ENCODE results near the gene ECT2. TPM values are rescaled to one million over a fixed set of nuclear protein-coding genes. Genes with fewer than 3 reads are reported as not detected.

Gene ECT2
- total and polyA plus RNA-seq, 2 of the 8 experiments (the other 6 are each of a cell fraction or from before 2014, with no cell fraction given) = 19.5 to 88.7 TPM

GRCh38 chr3:172853921-172854666 is 103.6 kb downstream of the ECT2 start:
- Histone ChIP-seq H3K4me1 (replicated peaks in 1 of 4; ENCODE audit: control insufficient read depth in 3 of 4, insufficient read depth in 4 of 4, low read length in 3 of 4) (peaks cover 0 to 20% (median 14%) of the 10 kb centered on the region in 4 experiments; a peak in 4 of 7 replicates), H2AK5ac (ENCODE audit: low read depth, low read length) (no peak overlapping the region), H2BK20ac (ENCODE audit: low read length) (peak overlapping the region; percentile 49; the same call in 1 of the 2 replicates), H3K23me2 (ENCODE audit: low read depth, low read length) (no peaks in the 10 kb centered on the region), H3K23ac (ENCODE audit: insufficient read length) (no peak overlapping the region), H3K56ac (replicated peaks; ENCODE audit: insufficient read length, low read depth, low read length) (no peak overlapping the region), H4K5ac (ENCODE audit: insufficient read length, low read depth, low read length) (peak overlapping the region; percentile 60), H2BK120ac (replicated peaks; ENCODE audit: low read depth, low read length) (peak overlapping the region; percentile 34), H3K27me3 (replicated peaks in 1 of 4; ENCODE audit: control insufficient read depth in 3 of 4, extremely low read depth in 1 of 4, insufficient read depth in 3 of 4, low read length in 3 of 4) (peaks cover 0 to 3% (median 0%) of the 10 kb centered on the region in 4 experiments; a peak in 3 of 7 replicates), H2AFZ (ENCODE audit: low read length) (peak overlapping the region; percentile 17; the same call in 1 of the 2 replicates), H3K9ac (replicated peaks in 1 of 4; ENCODE audit: extremely low read depth in 1 of 4, low read depth in 3 of 4, low read length in 3 of 4) (no peak overlapping the region; a peak in 1 of 7 replicates), H3K18ac (ENCODE audit: extremely low read depth, low read length) (peak overlapping the region; percentile 25; the same call in 1 of the 2 replicates), H4K8ac (ENCODE audit: extremely low read depth, insufficient read depth, low read length) (no peak overlapping the region), H3K4ac (replicated peaks; ENCODE audit: insufficient read length, low read depth, low read length) (no peak overlapping the region), H3K14ac (ENCODE audit: insufficient read length) (no peak overlapping the region), H3K79me1 (ENCODE audit: low read depth, low read length) (no peaks in the 10 kb centered on the region), H3K79me2 (ENCODE audit: control insufficient read depth in 1 of 2, insufficient read depth in 2 of 2, low read length in 2 of 2) (no peaks in the 10 kb centered on the region), H4K20me1 (replicated peaks in 1 of 2; ENCODE audit: control insufficient read depth in 1 of 2, insufficient read depth in 2 of 2, low read length in 2 of 2) (no peaks in the 10 kb centered on the region), H4K91ac (replicated peaks; ENCODE audit: insufficient read length, low read length) (no peak overlapping the region), H3K27ac (ENCODE audit: low read depth, low read length) (peak overlapping the region; percentile 70), H2BK12ac (ENCODE audit: low read depth, low read length) (0 out of 2 replicates have a peak overlapping the region, but pooled peaks have one; percentile 13), H2BK5ac (ENCODE audit: low read depth, low read length) (peak overlapping the region; percentile 45; the same call in 1 of the 2 replicates), H3K4me2 (ENCODE audit: insufficient read depth in 1 of 2, low read depth in 2 of 2, low read length in 2 of 2) (peak overlapping the region; percentile 38 to 61), H3K36me3 (ENCODE audit: control insufficient read depth in 2 of 4, insufficient read depth in 4 of 4, low read length in 3 of 4) (no peaks in the 10 kb centered on the region), H2BK15ac (ENCODE audit: low read length) (no peak overlapping the region), H3K9me3 (ENCODE audit: insufficient read depth in 2 of 2, low read depth in 1 of 2, low read length in 1 of 2) (no peaks in the 10 kb centered on the region), H3K4me3 (ENCODE audit: extremely low read depth in 1 of 4, insufficient read depth in 2 of 4, low read depth in 3 of 4, low read length in 4 of 4) (peak overlapping the region in 1 of 4 experiments; percentile 44; a peak in 2 of 8 replicates)
- FAIRE-seq (peak; percentile 75), DNase-seq (ENCODE audit: low read depth in 1 of 2, low spot score in 2 of 2) (peak in 1 of 2 experiments; percentile 33)
- ChIA-PET CTCF (ENCODE audit: partially characterized antibody) (interaction anchor here (0.5 to 1.3 kb wide), 3 partner anchors 11 to 247 kb away, joined by 3 read pairs; no protein-coding TSS in a partner anchor), POLR2A (ENCODE audit: partially characterized antibody) (no interaction called here)
- 11% methylated on average over 3 of the region's 3 CpGs; no CpG with 5 or more reads in 1 of the 2 experiments for WGBS, 2 experiments (ENCODE audit: extremely low coverage in 1 of 2, insufficient coverage in 1 of 2, insufficient read length in 1 of 2, insufficient replicate concordance in 2 of 2, low coverage in 1 of 2, low lambda C conversion rate in 2 of 2, missing lambda C conversion rate in 1 of 2)
- TF ChIP-seq EP300 (IDR thresholded peaks at IDR 0.05; ENCODE audit: borderline replicate concordance in 1 of 2, low read depth in 2 of 2, low read length in 2 of 2) = no peak
- no peak for TF ChIP-seq SIN3A (conservative IDR thresholded peaks at IDR 0.05 in 1 of 2, IDR thresholded peaks at IDR 0.05 in 1 of 2; ENCODE audit: low read depth in 1 of 2, low read length in 2 of 2)
- TF ChIP-seq POU5F1 (IDR thresholded peaks at IDR 0.05; ENCODE audit: low read depth, low read length) = no peak
- TF ChIP-seq PHF8 (conservative IDR thresholded peaks at IDR 0.05; ENCODE audit: low read depth, low read length) = no peak
- TF ChIP-seq BRCA1 (IDR thresholded peaks at IDR 0.05; ENCODE audit: low read depth, low read length) = no peak
- no peak for TF ChIP-seq JUN (IDR thresholded peaks at IDR 0.05; ENCODE audit: low read depth, low read length)
- 0 out of 2 replicates have a peak, but pooled peaks have one; percentile 22 for TF ChIP-seq TEAD4 (IDR thresholded peaks at IDR 0.05; ENCODE audit: low read depth, low read length)
- no peak for TF ChIP-seq SP2 (IDR thresholded peaks at IDR 0.05; ENCODE audit: low read length)
- TF ChIP-seq MAX (IDR thresholded peaks at IDR 0.05) = peak; percentile 59; the same call in 1 of the 2 replicates
- TF ChIP-seq YY1 (IDR thresholded peaks at IDR 0.05; ENCODE audit: low read depth, low read length) = peak; percentile 92
- TF ChIP-seq KDM5A (IDR thresholded peaks at IDR 0.05; ENCODE audit: low read length) = no peak
- TF ChIP-seq JUND (IDR thresholded peaks at IDR 0.05; ENCODE audit: low read length) = no peak
